H9 (cell line): ENCODE measurements around the gene OSBPL10. TPM values are rescaled to one million over a fixed set of nuclear protein-coding genes. Genes with fewer than 3 reads are reported as not detected.
A peak's percentile ranks its signal among the peaks of the same experiment; 100 is the strongest.

Experiments
- DNase-seq: peaks from one replicate; pipeline ENCODE4 v3.0.0-alpha.2; 2017
- H2AFZ ChIP-seq: one replicate; pipeline ENCODE4 v1.6.1; 2013; ENCODE audit warnings: mild to moderate bottlenecking, low read length, control low read depth, moderate library complexity
- H2AK5ac ChIP-seq: 2 replicates; pipeline ENCODE4 v1.6.1; 2013; ENCODE audit warnings: low read length, control low read depth, mixed read lengths; ENCODE audit not compliant: insufficient read length
- H2BK120ac ChIP-seq: one replicate; pipeline ENCODE4 v1.6.1; 2013; ENCODE audit warnings: low read depth, mild to moderate bottlenecking, low read length, control low read depth, inconsistent platforms; ENCODE audit not compliant: poor library complexity, severe bottlenecking
- H2BK12ac ChIP-seq: 2 replicates; pipeline ENCODE4 v1.6.1; 2013; ENCODE audit warnings: low read length, control low read depth, mixed read lengths, low read depth; ENCODE audit not compliant: insufficient read length
- H2BK15ac ChIP-seq: 2 replicates; pipeline ENCODE4 v1.6.1; 2013; ENCODE audit warnings: low read depth, low read length, control low read depth
- H2BK20ac ChIP-seq: one replicate; pipeline ENCODE4 v1.6.1; 2013; ENCODE audit warnings: low read depth, mild to moderate bottlenecking, low read length, control low read depth, inconsistent platforms; ENCODE audit not compliant: poor library complexity, severe bottlenecking
- H2BK5ac ChIP-seq: 2 replicates; pipeline ENCODE4 v1.6.1; 2013; ENCODE audit warnings: low read length, control low read depth, mixed read lengths; ENCODE audit not compliant: insufficient read length
- H3K14ac ChIP-seq: 2 replicates; pipeline ENCODE4 v1.6.1; 2013; ENCODE audit warnings: low read length, control low read depth; ENCODE audit not compliant: insufficient read depth
- H3K18ac ChIP-seq: 2 replicates; pipeline ENCODE4 v1.6.1; 2013; ENCODE audit warnings: low read depth, mild to moderate bottlenecking, mixed read lengths, low read length, control low read depth; ENCODE audit not compliant: insufficient read length
- H3K23ac ChIP-seq: 2 replicates; pipeline ENCODE4 v1.6.1; 2013; ENCODE audit warnings: low read length, control low read depth, mixed read lengths, low read depth; ENCODE audit not compliant: insufficient read length
- H3K23me2 ChIP-seq: 2 replicates; pipeline ENCODE4 v1.6.1; 2013; ENCODE audit warnings: low read depth, mild to moderate bottlenecking, mixed read lengths, low read length, control low read depth; ENCODE audit not compliant: insufficient read length, poor library complexity, severe bottlenecking
- H3K27ac ChIP-seq: 2 replicates; pipeline ENCODE4 v1.5.1; 2013; ENCODE audit warnings: low read length, control low read depth, mixed read lengths, low read depth; ENCODE audit not compliant: insufficient read length
- H3K27me3 ChIP-seq: 2 replicates; pipeline ENCODE4 v1.6.1; 2013; ENCODE audit warnings: low read length, control low read depth, inconsistent platforms; ENCODE audit not compliant: insufficient read depth
- H3K4ac ChIP-seq: 2 replicates; pipeline ENCODE4 v1.6.1; 2013; ENCODE audit warnings: low read depth, mild to moderate bottlenecking, control low read depth, inconsistent platforms, low read length, moderate library complexity
- H3K4me1 ChIP-seq: 2 replicates; pipeline ENCODE4 v1.6.1; 2013; ENCODE audit warnings: low read length, control low read depth, inconsistent platforms; ENCODE audit not compliant: insufficient read depth
- H3K4me2 ChIP-seq: 2 replicates; pipeline ENCODE4 v1.6.1; 2013; ENCODE audit warnings: low read length, control low read depth, mixed read lengths; ENCODE audit not compliant: insufficient read length, insufficient read depth
- H3K56ac ChIP-seq: 2 replicates; pipeline ENCODE4 v1.6.1; 2013; ENCODE audit warnings: low read depth, mild to moderate bottlenecking, mixed read lengths, low read length, control low read depth; ENCODE audit not compliant: insufficient read length
- H3K79me1 ChIP-seq: 2 replicates; pipeline ENCODE4 v1.6.1; 2013; ENCODE audit warnings: low read depth, mild to moderate bottlenecking, moderate library complexity, low read length, control low read depth, inconsistent platforms; ENCODE audit not compliant: insufficient read depth, poor library complexity, severe bottlenecking
- H3K79me2 ChIP-seq: 2 replicates; pipeline ENCODE4 v1.6.1; 2013; ENCODE audit warnings: low read length, control low read depth, inconsistent platforms; ENCODE audit not compliant: insufficient read depth
- H3K9ac ChIP-seq: 2 replicates; pipeline ENCODE4 v1.6.1; 2013; ENCODE audit warnings: low read length, control low read depth, mixed read lengths; ENCODE audit not compliant: insufficient read length; ENCODE audit errors: extremely low read depth
- H3K9me3 ChIP-seq: one replicate; pipeline ENCODE4 v1.6.1; 2013; ENCODE audit warnings: low read depth, low read length, inconsistent platforms; ENCODE audit not compliant: control insufficient read depth
- H3T11ph ChIP-seq: one replicate; pipeline ENCODE4 v1.6.1; 2013; ENCODE audit warnings: mild to moderate bottlenecking, low read length, control low read depth, inconsistent platforms
- H4K20me1 ChIP-seq: one replicate; pipeline ENCODE4 v1.6.1; 2013; ENCODE audit not compliant: control insufficient read depth, insufficient read length, insufficient read depth
- H4K5ac ChIP-seq: 2 replicates; pipeline ENCODE4 v1.6.1; 2013; ENCODE audit warnings: low read depth, mild to moderate bottlenecking, mixed read lengths, low read length, control low read depth; ENCODE audit not compliant: insufficient read length
- H4K8ac ChIP-seq: replicated peaks from 2 replicates; pipeline ENCODE4 v1.6.1; 2013; ENCODE audit warnings: low read length, control low read depth, mixed read lengths, low read depth; ENCODE audit not compliant: insufficient read length
- H4K91ac ChIP-seq: 2 replicates; pipeline ENCODE4 v1.6.1; 2013; ENCODE audit warnings: low read depth, mild to moderate bottlenecking, moderate library complexity, mixed read lengths, low read length, control low read depth; ENCODE audit not compliant: insufficient read length
- H3K27ac Mint-ChIP-seq, 3 experiments: 2 replicates in 2 of 3; 3 replicates in 1 of 3; pipeline ENCODE4 v1.8.0; 2020 to 2021; ENCODE audit warnings: mixed read lengths in 3 of 3, mild to moderate bottlenecking in 1 of 3, moderate library complexity in 1 of 3
- H3K27me3 Mint-ChIP-seq: 2 replicates; pipeline ENCODE4 v1.8.0; 2021; ENCODE audit warnings: low read depth, mild to moderate bottlenecking, moderate library complexity, mixed read lengths
- H3K36me3 Mint-ChIP-seq, 3 experiments: 2 replicates in 2 of 3; 3 replicates in 1 of 3; pipeline ENCODE4 v1.8.0; 2020 to 2021; ENCODE audit warnings: low read depth in 3 of 3, mixed read lengths in 3 of 3; ENCODE audit not compliant: insufficient read depth in 1 of 3
- H3K4me1 Mint-ChIP-seq, 2 experiments: 2 replicates each; pipeline ENCODE4 v1.8.0; 2020; ENCODE audit warnings: mixed read lengths in 2 of 2
- H3K4me3 Mint-ChIP-seq, 2 experiments: 2 replicates in 1 of 2; 3 replicates in 1 of 2; pipeline ENCODE4 v1.8.0; 2020 to 2021; ENCODE audit warnings: mild to moderate bottlenecking in 2 of 2, mixed read lengths in 2 of 2, moderate library complexity in 1 of 2
- H3K9me3 Mint-ChIP-seq, 2 experiments: 2 replicates in 1 of 2; 3 replicates in 1 of 2; pipeline ENCODE4 v1.8.0; 2020; ENCODE audit warnings: mild to moderate bottlenecking in 2 of 2, mixed read lengths in 2 of 2, moderate library complexity in 1 of 2
- CTCF ChIP-seq: fragments of 200-600 bp; sonication (generic); conservative IDR thresholded peaks from 3 replicates; pipeline ENCODE4 v1.8.0; 2021; ENCODE audit warnings: antibody characterized with exemption, mild to moderate bottlenecking
- WGBS: extraction: QIAGEN DNeasy Blood & Tissue Kit; methylation state at CpG from one replicate; pipeline ENCODE4 v1.1.7; 2013; ENCODE audit warnings: missing lambda C conversion rate, low lambda C conversion rate, mixed read lengths; ENCODE audit not compliant: insufficient read length; ENCODE audit errors: extremely low coverage; 5-methylcytosine and 5-hydroxymethylcytosine counted together
- total RNA-seq: library from RNA; stranded (reverse); gene quantifications from 2 replicates; pipeline ENCODE4 v1.2.1, GENCODE V29; 2021

Gene OSBPL10
- total RNA-seq, 1 experiment from 2014 or later, result 42.7 TPM

- Histone ChIP-seq H4K8ac (no peak overlapping the region), H3T11ph (no peak overlapping the region), H2BK12ac (no peak overlapping the region), H3K9me3 (no peaks in the 10 kb centered on the region), H2BK120ac (no peak overlapping the region), H3K23me2 (no peaks in the 10 kb centered on the region), H3K79me2 (peaks cover 33% of the 10 kb centered on the region; the same call in 1 of the 2 replicates), H4K5ac (no peak overlapping the region), H3K23ac (no peak overlapping the region), H2BK15ac (no peak overlapping the region), H2BK5ac (no peak overlapping the region), H3K4me2 (no peak overlapping the region), H3K27me3 (no peaks in the 10 kb centered on the region), H3K4ac (no peak overlapping the region), H3K14ac (no peak overlapping the region), H4K91ac (no peak overlapping the region), H2AK5ac (no peak overlapping the region), H3K4me1 (peaks cover 18% of the 10 kb centered on the region), H3K79me1 (no peaks in the 10 kb centered on the region), H3K56ac (no peak overlapping the region), H2AFZ (no peak overlapping the region), H2BK20ac (no peak overlapping the region), H3K9ac (no peak overlapping the region), H4K20me1 (no peaks in the 10 kb centered on the region), H3K18ac (no peak overlapping the region), H3K27ac (no peak overlapping the region)
- TF ChIP-seq CTCF, result no peak
- Mint-ChIP-seq H3K9me3 (no peaks in the 10 kb centered on the region), H3K27ac (peak overlapping the region in 2 of 3 experiments; percentile 77 to 89; a peak in 4 of 7 replicates), H3K36me3 (peaks cover 8 to 11% (median 8%) of the 10 kb centered on the region in 3 experiments; a peak in 6 of 7 replicates), H3K27me3 (no peaks in the 10 kb centered on the region), H3K4me1 (peaks cover 42 to 58% of the 10 kb centered on the region in 2 experiments), H3K4me3 (no peak overlapping the region)
- no peak for DNase-seq
- WGBS, result no CpG with 5 or more reads among the region's 4 CpGs
These were observed 8.0 kb downstream of the OSBPL10 start for GRCh38 chr3:31973081-31973480.
